HG02840 (cell line): Measurements from ENCODE around the gene FSD1.
"Not testable (repeated sequence)": the region's sequence is repeated elsewhere in the genome, so short reads cannot be mapped to it uniquely, and the experiment has no call there.

Source experiments
- ATAC-seq: cut with Tn5 transposase; IDR thresholded peaks from one replicate; pipeline ENCODE4 v1.9.1; 2021; ENCODE audit warnings: mild to moderate bottlenecking, moderate library complexity, moderate number of reproducible peaks; ENCODE audit not compliant: unreplicated experiment, low FRiP score

The FSD1 gene

GRCh38 chr19:4304538-4305256, at the start of gene FSD1:
TSS of gene FSD1 (plus strand) at chr19:4304598. CDS start at chr19:4304747, 149 bp downstream.
- ATAC-seq: no peak

GRCh38 chr19:4256563-4256962, 47.8 kb upstream of the FSD1 start:
- no peak for ATAC-seq

GRCh38 chr19:4257025-4257424, 47.4 kb upstream of the FSD1 start:
- ATAC-seq: no peak

GRCh38 chr19:4258181-4258580, 46.2 kb upstream of the FSD1 start:
- ATAC-seq: no peak

GRCh38 chr19:4260613-4261191, 43.7 kb upstream of the FSD1 start:
- no peak for ATAC-seq

GRCh38 chr19:4264812-4265211, 39.6 kb upstream of the FSD1 start:
- ATAC-seq: no peak

GRCh38 chr19:4266253-4267000, 38.0 kb upstream of the FSD1 start:
- ATAC-seq: no peak

GRCh38 chr19:4267101-4267900, 37.1 kb upstream of the FSD1 start:
- ATAC-seq: no peak

- ATAC-seq: no peak
Measured at GRCh38 chr19:4267901-4268815, 36.2 kb upstream of the FSD1 start.

GRCh38 chr19:4268816-4269430, 35.5 kb upstream of the FSD1 start:
- no peak for ATAC-seq

- ATAC-seq: no peak
Measured at GRCh38 chr19:4272894-4273293, 31.5 kb upstream of the FSD1 start.

- ATAC-seq: not testable (repeated sequence)
Measured at GRCh38 chr19:4274321-4274686, 30.1 kb upstream of the FSD1 start.

GRCh38 chr19:4277191-4277696, 27.2 kb upstream of the FSD1 start:
- ATAC-seq: no peak

- no peak for ATAC-seq
Measured at GRCh38 chr19:4278010-4278409, 26.4 kb upstream of the FSD1 start.

- ATAC-seq: no peak
Measured at GRCh38 chr19:4278419-4279266, 25.8 kb upstream of the FSD1 start, which contains the start of gene SHD. TSS of gene SHD (plus strand) at chr19:4279266. CDS start at chr19:4280064, 798 bp downstream.

GRCh38 chr19:4279267-4279529, 25.2 kb upstream of the FSD1 start:
- no peak for ATAC-seq

GRCh38 chr19:4279530-4280422, 24.6 kb upstream of the FSD1 start:
- no peak for ATAC-seq
